KMS-11 (cell line): ENCODE measurements around the gene KIAA1958.

ENCODE experiments used
- H2AFZ ChIP-seq: fragments of 200-600 bp; sonication (generic); 2 replicates; pipeline ENCODE4 v1.6.1; 2016; ENCODE audit warnings: antibody characterized with exemption, mixed run types, low read depth
- H3K27ac ChIP-seq: fragments of 200-600 bp; sonication (generic); 2 replicates; pipeline ENCODE4 v1.6.1; 2016; ENCODE audit warnings: mild to moderate bottlenecking, mixed run types
- H3K27me3 ChIP-seq: fragments of 200-600 bp; sonication (generic); 2 replicates; pipeline ENCODE4 v1.6.1; 2017; ENCODE audit warnings: mild to moderate bottlenecking, low read depth, mixed run types, moderate library complexity; ENCODE audit not compliant: insufficient read depth
- H3K36me3 ChIP-seq: fragments of 200-600 bp; sonication (generic); 2 replicates; pipeline ENCODE4 v1.6.1; 2017; ENCODE audit warnings: mild to moderate bottlenecking, mixed run types; ENCODE audit not compliant: insufficient read depth
- H3K4me1 ChIP-seq: fragments of 200-600 bp; sonication (generic); 2 replicates; pipeline ENCODE4 v1.6.1; 2016; ENCODE audit warnings: mild to moderate bottlenecking, low read depth, mixed run types; ENCODE audit not compliant: poor library complexity, severe bottlenecking
- H3K4me2 ChIP-seq: fragments of 200-600 bp; sonication (generic); 2 replicates; pipeline ENCODE4 v1.7.0; 2016; ENCODE audit warnings: mild to moderate bottlenecking, mixed run types
- H3K4me3 ChIP-seq: fragments of 200-600 bp; sonication (generic); IDR thresholded peaks from 2 replicates; pipeline ENCODE4 v1.6.1; 2017; ENCODE audit warnings: low read depth, low read length, mixed read lengths; ENCODE audit not compliant: insufficient read depth
- H3K79me2 ChIP-seq: fragments of 200-600 bp; sonication (generic); 2 replicates; pipeline ENCODE4 v1.6.1; 2016; ENCODE audit warnings: low read depth, mixed run types; ENCODE audit not compliant: insufficient read depth
- H3K9ac ChIP-seq: fragments of 200-600 bp; sonication (generic); 2 replicates; pipeline ENCODE4 v1.6.1; 2016; ENCODE audit warnings: mild to moderate bottlenecking, mixed run types
- H4K20me1 ChIP-seq: fragments of 200-600 bp; sonication (generic); 2 replicates; pipeline ENCODE4 v1.6.1; 2016; ENCODE audit warnings: mild to moderate bottlenecking, mixed run types; ENCODE audit not compliant: insufficient read depth
- TF ChIP-seq, protein P1 (sequence below): fragments of 200-600 bp; sonication (generic); conservative IDR thresholded peaks from 2 replicates; pipeline ENCODE4 v1.6.1; 2017; ENCODE audit warnings: low read depth, mild to moderate bottlenecking, antibody characterized with exemption, low read length, moderate library complexity, mixed read lengths

Gene KIAA1958

DNA sequence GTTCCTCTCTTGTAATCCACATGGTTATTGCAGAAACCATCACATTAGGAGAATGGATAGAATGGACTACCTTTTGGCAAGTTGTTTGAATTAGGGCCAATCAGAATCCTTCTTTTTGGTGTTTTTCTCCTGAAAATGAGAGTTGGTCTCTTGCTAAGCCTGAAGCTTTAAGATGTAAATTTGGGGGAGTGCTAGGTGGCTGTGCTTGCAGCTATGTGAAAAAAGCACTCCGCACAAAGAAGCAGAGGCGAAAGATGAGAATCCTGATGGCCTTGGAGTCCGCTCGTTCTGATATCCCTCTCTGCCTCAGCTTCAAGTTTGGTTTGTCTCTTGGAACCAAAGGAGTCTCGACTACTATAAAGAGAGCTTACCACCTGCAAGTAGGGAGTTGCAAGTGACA, 167.7 kb downstream of the KIAA1958 start:
- H3K36me3 ChIP-seq: no peaks in the 10 kb centered on the region
- no peaks in the 10 kb centered on the region for H3K4me1 ChIP-seq
- H2AFZ ChIP-seq: no peak overlapping the region
- H4K20me1 ChIP-seq: no peaks in the 10 kb centered on the region
- no peak overlapping the region for H3K27ac ChIP-seq
- H3K27me3 ChIP-seq: no peaks in the 10 kb centered on the region
- no peak overlapping the region for H3K4me3 ChIP-seq
- TF ChIP-seq, protein P1, sequence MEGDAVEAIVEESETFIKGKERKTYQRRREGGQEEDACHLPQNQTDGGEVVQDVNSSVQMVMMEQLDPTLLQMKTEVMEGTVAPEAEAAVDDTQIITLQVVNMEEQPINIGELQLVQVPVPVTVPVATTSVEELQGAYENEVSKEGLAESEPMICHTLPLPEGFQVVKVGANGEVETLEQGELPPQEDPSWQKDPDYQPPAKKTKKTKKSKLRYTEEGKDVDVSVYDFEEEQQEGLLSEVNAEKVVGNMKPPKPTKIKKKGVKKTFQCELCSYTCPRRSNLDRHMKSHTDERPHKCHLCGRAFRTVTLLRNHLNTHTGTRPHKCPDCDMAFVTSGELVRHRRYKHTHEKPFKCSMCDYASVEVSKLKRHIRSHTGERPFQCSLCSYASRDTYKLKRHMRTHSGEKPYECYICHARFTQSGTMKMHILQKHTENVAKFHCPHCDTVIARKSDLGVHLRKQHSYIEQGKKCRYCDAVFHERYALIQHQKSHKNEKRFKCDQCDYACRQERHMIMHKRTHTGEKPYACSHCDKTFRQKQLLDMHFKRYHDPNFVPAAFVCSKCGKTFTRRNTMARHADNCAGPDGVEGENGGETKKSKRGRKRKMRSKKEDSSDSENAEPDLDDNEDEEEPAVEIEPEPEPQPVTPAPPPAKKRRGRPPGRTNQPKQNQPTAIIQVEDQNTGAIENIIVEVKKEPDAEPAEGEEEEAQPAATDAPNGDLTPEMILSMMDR: no peak
- no peaks in the 10 kb centered on the region for H3K79me2 ChIP-seq
- H3K9ac ChIP-seq: no peak overlapping the region
- H3K4me2 ChIP-seq: no peak overlapping the region

GRCh38 chr9:112655668-112656067, 169.0 kb downstream of the KIAA1958 start:
- Histone ChIP-seq H3K4me2 (no peak overlapping the region), H2AFZ (no peak overlapping the region), H3K9ac (no peak overlapping the region), H3K4me3 (no peak overlapping the region), H3K27ac (no peak overlapping the region), H3K36me3 (no peaks in the 10 kb centered on the region), H3K79me2 (no peaks in the 10 kb centered on the region), H3K4me1 (no peaks in the 10 kb centered on the region), H4K20me1 (no peaks in the 10 kb centered on the region), H3K27me3 (no peaks in the 10 kb centered on the region)
- TF ChIP-seq, protein P1: no peak

GRCh38 chr9:112659906-112660305, 173.3 kb downstream of the KIAA1958 start:
- Histone ChIP-seq H3K9ac (no peak overlapping the region), H3K36me3 (no peaks in the 10 kb centered on the region), H2AFZ (no peak overlapping the region), H3K4me2 (no peak overlapping the region), H3K27ac (no peak overlapping the region), H3K4me1 (no peaks in the 10 kb centered on the region), H4K20me1 (no peaks in the 10 kb centered on the region), H3K79me2 (no peaks in the 10 kb centered on the region), H3K27me3 (no peaks in the 10 kb centered on the region), H3K4me3 (no peak overlapping the region)
- TF ChIP-seq, protein P1: no peak

- H2AFZ ChIP-seq: no peak overlapping the region
Measured at GRCh38 chr9:112663681-112664080, 177.1 kb downstream of the KIAA1958 start.

More at GRCh38 chr9:112663681-112664080, 177.1 kb downstream of the KIAA1958 start:
- H3K4me3 ChIP-seq: no peak overlapping the region
- no peaks in the 10 kb centered on the region for H3K36me3 ChIP-seq
- no peaks in the 10 kb centered on the region for H3K4me1 ChIP-seq
- no peak overlapping the region for H3K4me2 ChIP-seq
- TF ChIP-seq, protein P1: no peak
- no peaks in the 10 kb centered on the region for H4K20me1 ChIP-seq
- H3K79me2 ChIP-seq: no peaks in the 10 kb centered on the region
- H3K9ac ChIP-seq: no peak overlapping the region
- no peak overlapping the region for H3K27ac ChIP-seq
- H3K27me3 ChIP-seq: no peaks in the 10 kb centered on the region
